Stimulated activated CD4-positive, alpha-beta T cell treated with anti-CD3 and anti-CD28 coated beads, Interleukin-2, amount 100 ng/mL, for 24 hours (primary cell): ENCODE results near the gene PPP6R3.
"Not testable (repeated sequence)": the region's sequence is repeated elsewhere in the genome, so short reads cannot be mapped to it uniquely, and the experiment has no call there.

ENCODE experiments used
- DNase-seq, 2 donors: peaks; one replicate each; pipeline ENCODE4 v3.0.0-alpha.2; 2020

Gene PPP6R3

GRCh38 chr11:68532727-68533369, 72.3 kb downstream of the PPP6R3 start:
- no peak for DNase-seq

- DNase-seq = no peak
These were observed 73.4 kb downstream of the PPP6R3 start for GRCh38 chr11:68533945-68534344.

- no peak for DNase-seq
These were observed 74.5 kb downstream of the PPP6R3 start for GRCh38 chr11:68535098-68535497.

GRCh38 chr11:68536706-68537105, 76.2 kb downstream of the PPP6R3 start:
- no peak for DNase-seq

- DNase-seq = no peak
These were observed 77.5 kb downstream of the PPP6R3 start for GRCh38 chr11:68538025-68538424.

GRCh38 chr11:68539395-68539794, 78.8 kb downstream of the PPP6R3 start:
- DNase-seq = no peak

GRCh38 chr11:68540504-68540903, 80.0 kb downstream of the PPP6R3 start:
- DNase-seq = not testable (repeated sequence)

GRCh38 chr11:68541116-68541515, 80.6 kb downstream of the PPP6R3 start:
- no peak for DNase-seq

- no peak for DNase-seq
These were observed 81.4 kb downstream of the PPP6R3 start for GRCh38 chr11:68541991-68542390.

GRCh38 chr11:68542617-68543016, 82.1 kb downstream of the PPP6R3 start:
- DNase-seq = no peak

- no peak for DNase-seq
These were observed 83.0 kb downstream of the PPP6R3 start for GRCh38 chr11:68543594-68543993.

GRCh38 chr11:68545347-68545746, 84.8 kb downstream of the PPP6R3 start:
- no peak for DNase-seq

- no peak for DNase-seq
These were observed 85.2 kb downstream of the PPP6R3 start for GRCh38 chr11:68545796-68546195.

GRCh38 chr11:68546555-68546954, 86.0 kb downstream of the PPP6R3 start:
- DNase-seq = no peak

GRCh38 chr11:68549789-68550484, 89.4 kb downstream of the PPP6R3 start:
- DNase-seq = no peak

GRCh38 chr11:68550485-68550817, 89.9 kb downstream of the PPP6R3 start:
- peak in 1 of 2 donors; percentile 36 for DNase-seq

GRCh38 chr11:68551223-68551622, 90.7 kb downstream of the PPP6R3 start:
- DNase-seq = no peak

- no peak for DNase-seq
These were observed 91.2 kb downstream of the PPP6R3 start for GRCh38 chr11:68551777-68552176.

GRCh38 chr11:68552542-68552941, 92.0 kb downstream of the PPP6R3 start:
- DNase-seq = no peak

GRCh38 chr11:68560216-68560615, 99.7 kb downstream of the PPP6R3 start:
- no peak for DNase-seq

- DNase-seq = no peak
These were observed 102.9 kb downstream of the PPP6R3 start for GRCh38 chr11:68563454-68563853.

- no peak for DNase-seq
These were observed 103.7 kb downstream of the PPP6R3 start for GRCh38 chr11:68564261-68564660.

- no peak for DNase-seq
These were observed 105.2 kb downstream of the PPP6R3 start for GRCh38 chr11:68565768-68566167.

- DNase-seq = no peak
These were observed 107.0 kb downstream of the PPP6R3 start for GRCh38 chr11:68567553-68567952.

GRCh38 chr11:68569357-68569756, 108.8 kb downstream of the PPP6R3 start:
- no peak for DNase-seq
